Activated T-cell treated with anti-CD3 and anti-CD28 coated beads, Interleukin-2, amount 50 U/mL, for 72 hours (primary cell): Measurements from ENCODE around the gene NEDD9. TPM values are rescaled to one million over a fixed set of nuclear protein-coding genes. Genes with fewer than 3 reads are reported as not detected.

ENCODE experiments used
- ATAC-seq, 2 donors: fragments of 150-1000 bp; cut with Tn5 transposase; replicated peaks in 1 of 2; 2 replicates each; pipeline ENCODE4 v1.10.0; 2021; ENCODE audit warnings: moderate library complexity in 2 of 2, mild to moderate bottlenecking in 1 of 2
- DNase-seq, 2 donors: peaks; one replicate each; pipeline ENCODE4 v3.0.0; 2021 to 2022; ENCODE audit warnings: mixed read lengths in 1 of 2
- H3K27ac Mint-ChIP-seq: one replicate; pipeline ENCODE4 v1.8.0; 2022; ENCODE audit warnings: mild to moderate bottlenecking, moderate library complexity, mixed read lengths
- H3K27me3 Mint-ChIP-seq: one replicate; pipeline ENCODE4 v1.8.0; 2022; ENCODE audit warnings: low read depth, mixed read lengths
- H3K36me3 Mint-ChIP-seq, 2 donors: one replicate each; pipeline ENCODE4 v1.8.0; 2022; ENCODE audit warnings: mixed read lengths in 2 of 2, mild to moderate bottlenecking in 1 of 2; ENCODE audit not compliant: insufficient read depth in 2 of 2
- H3K4me1 Mint-ChIP-seq: one replicate; pipeline ENCODE4 v1.8.0; 2022; ENCODE audit warnings: low read depth, mixed read lengths
- H3K4me3 Mint-ChIP-seq, 2 donors: one replicate each; pipeline ENCODE4 v1.8.0; 2022; ENCODE audit warnings: mild to moderate bottlenecking in 2 of 2, mixed read lengths in 2 of 2, moderate library complexity in 2 of 2
- H3K9me3 Mint-ChIP-seq, 2 donors: one replicate each; pipeline ENCODE4 v1.8.0; 2022; ENCODE audit warnings: mixed read lengths in 2 of 2
- total RNA-seq, 2 donors: library from RNA; stranded (reverse); gene quantifications; one replicate each; pipeline ENCODE4 v1.2.3, GENCODE V29; 2022

NEDD9 gene
- total RNA-seq, 2 donors from 2014 or later = 20.8 to 36.4 TPM

DNA sequence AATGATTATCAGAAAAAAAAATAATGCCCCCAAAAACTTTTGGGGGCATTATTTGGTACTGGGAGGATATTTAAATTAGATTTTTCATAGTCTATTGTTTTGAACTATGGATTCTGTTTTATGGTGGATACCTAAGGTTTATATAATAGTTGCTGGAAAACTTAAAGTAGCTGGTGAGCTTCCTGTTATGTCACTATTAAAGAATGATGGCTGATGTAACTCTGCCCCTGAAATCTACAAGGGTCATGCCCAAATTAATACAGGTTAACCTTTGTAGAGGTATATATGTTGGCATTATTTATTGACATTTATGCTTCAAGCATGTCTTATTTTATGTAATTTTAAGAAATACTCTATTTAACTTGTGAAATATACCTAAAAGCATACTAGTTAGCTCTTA, 95.7 kb downstream of the NEDD9 start:
- peaks cover 15% of the 10 kb centered on the region for H3K4me1 Mint-ChIP-seq
- no peak overlapping the region for H3K4me3 Mint-ChIP-seq
- no peak overlapping the region for H3K27ac Mint-ChIP-seq
- H3K9me3 Mint-ChIP-seq = no peaks in the 10 kb centered on the region
- ATAC-seq (no peak), DNase-seq (no peak)
- H3K36me3 Mint-ChIP-seq = peaks cover 0 to 7% of the 10 kb centered on the region in 2 donors
- H3K27me3 Mint-ChIP-seq = no peaks in the 10 kb centered on the region

Other genes with a start within 250 kb of the NEDD9 start
- gene ELOVL2, start 188.4 kb downstream of the NEDD9 start, total RNA-seq = under 1 TPM in 1 of 2 donors, not detected in 1; 0.07 TPM
- 1 to 10 TPM; 9.1 to 9.9 TPM for gene SMIM13, start 138.8 kb downstream of the NEDD9 start, total RNA-seq
- not detected for gene ERVFRD-1, start 120.9 kb downstream of the NEDD9 start, total RNA-seq